Osteocyte (in vitro differentiated cells): ENCODE results near the gene CSMD2. TPM values are rescaled to one million over a fixed set of nuclear protein-coding genes. Genes with fewer than 3 reads are reported as not detected.
"Not testable (repeated sequence)": the region's sequence is repeated elsewhere in the genome, so short reads cannot be mapped to it uniquely, and the experiment has no call there.

Experiments
- DNase-seq: peaks from one replicate; pipeline ENCODE4 v3.0.0; 2021; ENCODE audit warnings: mixed read lengths; ENCODE audit not compliant: unreplicated experiment; ENCODE audit errors: extremely low spot score
- H3K27ac Mint-ChIP-seq: one replicate; pipeline ENCODE4 v1.8.0; 2021; ENCODE audit warnings: mild to moderate bottlenecking, mixed read lengths; ENCODE audit not compliant: unreplicated experiment
- H3K27me3 Mint-ChIP-seq: one replicate; pipeline ENCODE4 v1.8.0; 2021; ENCODE audit warnings: mixed read lengths; ENCODE audit not compliant: unreplicated experiment
- H3K36me3 Mint-ChIP-seq: one replicate; pipeline ENCODE4 v1.8.0; 2021; ENCODE audit warnings: mixed read lengths; ENCODE audit not compliant: unreplicated experiment
- H3K4me1 Mint-ChIP-seq: one replicate; pipeline ENCODE4 v1.8.0; 2021; ENCODE audit warnings: mixed read lengths; ENCODE audit not compliant: unreplicated experiment
- H3K4me3 Mint-ChIP-seq: one replicate; pipeline ENCODE4 v1.8.0; 2021; ENCODE audit warnings: mild to moderate bottlenecking, moderate library complexity, mixed read lengths; ENCODE audit not compliant: unreplicated experiment
- H3K9me3 Mint-ChIP-seq: one replicate; pipeline ENCODE4 v1.8.0; 2021; ENCODE audit warnings: mixed read lengths; ENCODE audit not compliant: unreplicated experiment
- CTCF ChIP-seq: fragments of 200-600 bp; sonication (generic); IDR thresholded peaks from 2 replicates; pipeline ENCODE4 v1.5.0; 2021; ENCODE audit warnings: antibody characterized with exemption, mild to moderate bottlenecking, moderate library complexity
- total RNA-seq: library from RNA; stranded (reverse); gene quantifications from 2 replicates; pipeline ENCODE4 v1.2.1, GENCODE V29; 2021

CSMD2 gene
- total RNA-seq, 1 donor from 2014 or later: not detected

- Mint-ChIP-seq H3K9me3 (peaks cover 47% of the 10 kb centered on the region), H3K36me3 (no peaks in the 10 kb centered on the region), H3K27me3 (no peaks in the 10 kb centered on the region), H3K4me3 (no peak overlapping the region), H3K27ac (no peak overlapping the region), H3K4me1 (no peaks in the 10 kb centered on the region)
- DNase-seq: peak; percentile 69
- no peak for TF ChIP-seq CTCF
Measured at GRCh38 chr1:34083974-34084373, 81.1 kb downstream of the CSMD2 start.

- not testable (repeated sequence) for H3K27me3 Mint-ChIP-seq, H3K4me1 Mint-ChIP-seq
Measured at GRCh38 chr1:34082085-34082670, 82.9 kb downstream of the CSMD2 start.

GRCh38 chr1:34078383-34078782, 86.6 kb downstream of the CSMD2 start:
- no peaks in the 10 kb centered on the region for H3K4me1 Mint-ChIP-seq
- H3K27me3 Mint-ChIP-seq: no peaks in the 10 kb centered on the region
- H3K9me3 Mint-ChIP-seq: peaks cover 43% of the 10 kb centered on the region
- DNase-seq: no peak
- no peak overlapping the region for H3K4me3 Mint-ChIP-seq
- TF ChIP-seq CTCF: no peak
- no peak overlapping the region for H3K27ac Mint-ChIP-seq
- no peaks in the 10 kb centered on the region for H3K36me3 Mint-ChIP-seq

More at GRCh38 chr1:34082085-34082670, 82.9 kb downstream of the CSMD2 start:
- not testable (repeated sequence) for H3K27ac Mint-ChIP-seq, H3K4me3 Mint-ChIP-seq, H3K36me3 Mint-ChIP-seq
- DNase-seq: peak; percentile 71
- peaks cover 50% of the 10 kb centered on the region for H3K9me3 Mint-ChIP-seq

- Mint-ChIP-seq H3K9me3 (peaks cover 41% of the 10 kb centered on the region), H3K27ac (no peak overlapping the region), H3K4me1 (no peaks in the 10 kb centered on the region), H3K36me3 (no peaks in the 10 kb centered on the region), H3K27me3 (no peaks in the 10 kb centered on the region), H3K4me3 (no peak overlapping the region)
- TF ChIP-seq CTCF: no peak
- no peak for DNase-seq
Measured at GRCh38 chr1:34075576-34075975, 89.5 kb downstream of the CSMD2 start.

- Mint-ChIP-seq H3K36me3 (no peaks in the 10 kb centered on the region), H3K4me1 (no peaks in the 10 kb centered on the region), H3K27ac (no peak overlapping the region), H3K27me3 (no peaks in the 10 kb centered on the region), H3K4me3 (no peak overlapping the region), H3K9me3 (peaks cover 39% of the 10 kb centered on the region)
- DNase-seq: peak; percentile 6
- TF ChIP-seq CTCF: no peak
Measured at GRCh38 chr1:34073028-34073695, 91.9 kb downstream of the CSMD2 start.
